ENCODE data around the gene FGGY.

GRCh38 chr1:59412718-59413326 is 115.9 kb downstream of the FGGY start:
- TF ChIP-seq CTCF (IDR thresholded peaks at IDR 0.05; ENCODE audit: low read depth, low read length), result no peak
- peak; percentile 88 for TF ChIP-seq MAX (IDR thresholded peaks at IDR 0.05; ENCODE audit: low read depth, low read length)
- no peak for TF ChIP-seq POLR2A (IDR thresholded peaks at IDR 0.05; ENCODE audit: extremely low read depth, insufficient read length)
